Left ventricle myocardium inferior (tissue), 1 donor: ENCODE results near the gene MYO18A. TPM values are rescaled to one million over a fixed set of nuclear protein-coding genes. Genes with fewer than 3 reads are reported as not detected.

Experiments
- DNase-seq: peaks from one replicate; pipeline ENCODE4 v3.0.0-alpha.2; 2020
- H3K27ac ChIP-seq: fragments of 200-600 bp; replicated peaks from 2 replicates; pipeline ENCODE4 v1.8.0; 2021
- H3K27me3 ChIP-seq: fragments of 200-600 bp; 2 replicates; pipeline ENCODE4 v1.8.0; 2021; ENCODE audit warnings: low read depth
- H3K36me3 ChIP-seq: fragments of 200-600 bp; 2 replicates; pipeline ENCODE4 v1.8.0; 2021
- H3K4me1 ChIP-seq: fragments of 200-600 bp; 2 replicates; pipeline ENCODE4 v1.8.0; 2021
- H3K4me3 ChIP-seq: fragments of 200-600 bp; 2 replicates; pipeline ENCODE4 v1.8.0; 2021; ENCODE audit warnings: mild to moderate bottlenecking, moderate library complexity
- H3K9me3 ChIP-seq: fragments of 200-600 bp; replicated peaks from 2 replicates; pipeline ENCODE4 v1.8.0; 2021
- CTCF ChIP-seq: fragments of 200-600 bp; IDR thresholded peaks from 2 replicates; pipeline ENCODE4 v1.8.0; 2021; ENCODE audit warnings: antibody characterized with exemption, mild to moderate bottlenecking, borderline replicate concordance
- intact Hi-C: fragments of 100-400 bp; cut with micrococcal nuclease; formaldehyde crosslinking; loops from one replicate; pipeline ENCODE4 v1.11.0; 2022
- total RNA-seq: library from RNA; stranded (reverse); fragmentation: NEBNext Ultra II Directional; extraction: Animal tissue kit (Norgen Biotek cat#: 25700); gene quantifications from one replicate; pipeline ENCODE4 v1.2.1, GENCODE V29; 2021
- donor health status: DM: no; HTN: yes; CAD: no; lungs with severe emphysema.

Gene MYO18A
- total RNA-seq, 1 donor from 2014 or later, result 397 TPM

GRCh38 chr17:29039764-29040598, 140.2 kb downstream of the MYO18A start:
- DNase-seq, result no peak
- Histone ChIP-seq H3K9me3 (peaks cover 4% of the 10 kb centered on the region), H3K4me1 (peaks cover 9% of the 10 kb centered on the region), H3K4me3 (no peak overlapping the region), H3K27me3 (peaks cover 40% of the 10 kb centered on the region), H3K36me3 (no peaks in the 10 kb centered on the region), H3K27ac (no peak overlapping the region)
- intact Hi-C loops, result no loop called here
- no peak for TF ChIP-seq CTCF

- Histone ChIP-seq H3K27ac (no peak overlapping the region), H3K27me3 (peaks cover 55% of the 10 kb centered on the region), H3K4me1 (peaks cover 9% of the 10 kb centered on the region), H3K36me3 (no peaks in the 10 kb centered on the region), H3K4me3 (no peak overlapping the region), H3K9me3 (peaks cover 19% of the 10 kb centered on the region)
- no peak for DNase-seq
- intact Hi-C loops, result no loop called here
- no peak for TF ChIP-seq CTCF
These were observed 142.0 kb downstream of the MYO18A start for GRCh38 chr17:29038085-29038795.

GRCh38 chr17:29037739-29038084, 142.5 kb downstream of the MYO18A start:
- intact Hi-C loops, result no loop called here
- TF ChIP-seq CTCF, result no peak
- DNase-seq, result no peak

GRCh38 chr17:29036584-29036983, 143.6 kb downstream of the MYO18A start:
- Histone ChIP-seq H3K27ac (no peak overlapping the region), H3K9me3 (peaks cover 19% of the 10 kb centered on the region), H3K4me1 (no peaks in the 10 kb centered on the region), H3K27me3 (peaks cover 72% of the 10 kb centered on the region), H3K4me3 (no peak overlapping the region), H3K36me3 (no peaks in the 10 kb centered on the region)
- no peak for DNase-seq
- intact Hi-C loops, result no loop called here
- TF ChIP-seq CTCF, result no peak

More at GRCh38 chr17:29037739-29038084, 142.5 kb downstream of the MYO18A start:
- Histone ChIP-seq H3K27me3 (peaks cover 61% of the 10 kb centered on the region), H3K4me1 (peaks cover 4% of the 10 kb centered on the region), H3K4me3 (no peak overlapping the region), H3K9me3 (peaks cover 19% of the 10 kb centered on the region), H3K27ac (no peak overlapping the region), H3K36me3 (no peaks in the 10 kb centered on the region)

GRCh38 chr17:29034510-29034909, 145.7 kb downstream of the MYO18A start:
- TF ChIP-seq CTCF, result no peak
- peaks cover 19% of the 10 kb centered on the region for H3K9me3 ChIP-seq
- no peak overlapping the region for H3K4me3 ChIP-seq
- H3K4me1 ChIP-seq, result no peaks in the 10 kb centered on the region
- H3K27me3 ChIP-seq, result peaks cover 85% of the 10 kb centered on the region
- no peaks in the 10 kb centered on the region for H3K36me3 ChIP-seq
- DNase-seq, result no peak
- intact Hi-C loops, result no loop called here
- H3K27ac ChIP-seq, result no peak overlapping the region
